ENCODE measurements around the gene GJD4. TPM values are rescaled to one million over a fixed set of nuclear protein-coding genes. Genes with fewer than 3 reads are reported as not detected.
A peak's percentile ranks its signal among the peaks of the same experiment; 100 is the strongest.

Gene GJD4
- total and polyA plus RNA-seq, 8 donors: 0.11 to 0.13 TPM; not detected in 6

DNA sequence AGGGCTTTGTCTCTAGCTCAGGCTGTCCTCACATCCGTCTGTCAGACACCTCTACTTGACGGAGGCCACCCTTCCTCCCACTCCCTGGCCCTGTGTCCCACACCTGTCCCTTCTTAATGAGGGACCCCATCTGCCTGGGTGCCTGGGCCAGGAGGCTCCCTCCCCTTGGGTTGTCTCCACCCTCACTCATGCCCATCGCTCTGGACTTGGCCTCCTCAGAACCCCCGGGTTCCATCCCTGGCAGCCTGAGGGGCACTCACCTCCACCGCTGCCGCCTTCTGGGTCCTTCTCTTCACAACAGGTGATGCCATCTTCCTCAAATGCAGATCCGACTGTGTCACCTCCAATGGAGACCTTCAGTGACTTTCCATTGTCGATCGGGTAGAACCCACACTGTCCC lies 20.2 kb upstream of the GJD4 start:
- Histone ChIP-seq H3K36me3 (no peaks in the 10 kb centered on the region), H3K9me3 (no peaks in the 10 kb centered on the region), H3K4me3 (no peak overlapping the region), H3K27me3 (no peaks in the 10 kb centered on the region), H3K27ac (no peak overlapping the region), H3K4me1 (no peaks in the 10 kb centered on the region)
- ATAC-seq (no peak), DNase-seq (no peak)
- TF ChIP-seq, protein P1, sequence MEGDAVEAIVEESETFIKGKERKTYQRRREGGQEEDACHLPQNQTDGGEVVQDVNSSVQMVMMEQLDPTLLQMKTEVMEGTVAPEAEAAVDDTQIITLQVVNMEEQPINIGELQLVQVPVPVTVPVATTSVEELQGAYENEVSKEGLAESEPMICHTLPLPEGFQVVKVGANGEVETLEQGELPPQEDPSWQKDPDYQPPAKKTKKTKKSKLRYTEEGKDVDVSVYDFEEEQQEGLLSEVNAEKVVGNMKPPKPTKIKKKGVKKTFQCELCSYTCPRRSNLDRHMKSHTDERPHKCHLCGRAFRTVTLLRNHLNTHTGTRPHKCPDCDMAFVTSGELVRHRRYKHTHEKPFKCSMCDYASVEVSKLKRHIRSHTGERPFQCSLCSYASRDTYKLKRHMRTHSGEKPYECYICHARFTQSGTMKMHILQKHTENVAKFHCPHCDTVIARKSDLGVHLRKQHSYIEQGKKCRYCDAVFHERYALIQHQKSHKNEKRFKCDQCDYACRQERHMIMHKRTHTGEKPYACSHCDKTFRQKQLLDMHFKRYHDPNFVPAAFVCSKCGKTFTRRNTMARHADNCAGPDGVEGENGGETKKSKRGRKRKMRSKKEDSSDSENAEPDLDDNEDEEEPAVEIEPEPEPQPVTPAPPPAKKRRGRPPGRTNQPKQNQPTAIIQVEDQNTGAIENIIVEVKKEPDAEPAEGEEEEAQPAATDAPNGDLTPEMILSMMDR (IDR thresholded peaks at IDR 0.05): no peak
- intact Hi-C loops (cut with DNase I): no loop called here

DNA sequence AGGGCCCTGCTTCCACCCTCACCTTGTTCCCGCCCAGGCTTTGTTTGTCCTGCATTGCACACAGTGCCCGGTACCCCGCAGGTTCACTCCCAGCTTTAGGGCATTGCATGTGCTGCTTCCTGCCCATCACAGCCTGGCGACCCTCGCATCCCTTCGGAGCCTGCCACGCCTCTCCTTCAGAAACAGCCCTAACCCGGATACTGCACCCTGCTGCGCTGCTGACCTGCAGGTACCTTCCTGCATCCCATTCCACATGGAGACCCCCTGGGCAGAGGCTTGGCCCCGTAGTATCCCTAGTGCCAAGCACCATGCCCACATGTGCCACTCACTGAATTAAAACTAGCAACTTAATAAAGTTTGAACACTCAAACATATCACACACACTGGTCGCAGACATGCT lies 19.8 kb upstream of the GJD4 start:
- intact Hi-C loops (cut with DNase I): no loop called here
- DNase-seq: no peak
- no peak overlapping the region for H3K27ac ChIP-seq
- no peak for ATAC-seq
- no peaks in the 10 kb centered on the region for H3K36me3 ChIP-seq
- H3K9me3 ChIP-seq: no peaks in the 10 kb centered on the region
- TF ChIP-seq, protein P1 (IDR thresholded peaks at IDR 0.05): no peak
- H3K27me3 ChIP-seq: no peaks in the 10 kb centered on the region
- H3K4me1 ChIP-seq: no peaks in the 10 kb centered on the region
- H3K4me3 ChIP-seq: no peak overlapping the region

DNA sequence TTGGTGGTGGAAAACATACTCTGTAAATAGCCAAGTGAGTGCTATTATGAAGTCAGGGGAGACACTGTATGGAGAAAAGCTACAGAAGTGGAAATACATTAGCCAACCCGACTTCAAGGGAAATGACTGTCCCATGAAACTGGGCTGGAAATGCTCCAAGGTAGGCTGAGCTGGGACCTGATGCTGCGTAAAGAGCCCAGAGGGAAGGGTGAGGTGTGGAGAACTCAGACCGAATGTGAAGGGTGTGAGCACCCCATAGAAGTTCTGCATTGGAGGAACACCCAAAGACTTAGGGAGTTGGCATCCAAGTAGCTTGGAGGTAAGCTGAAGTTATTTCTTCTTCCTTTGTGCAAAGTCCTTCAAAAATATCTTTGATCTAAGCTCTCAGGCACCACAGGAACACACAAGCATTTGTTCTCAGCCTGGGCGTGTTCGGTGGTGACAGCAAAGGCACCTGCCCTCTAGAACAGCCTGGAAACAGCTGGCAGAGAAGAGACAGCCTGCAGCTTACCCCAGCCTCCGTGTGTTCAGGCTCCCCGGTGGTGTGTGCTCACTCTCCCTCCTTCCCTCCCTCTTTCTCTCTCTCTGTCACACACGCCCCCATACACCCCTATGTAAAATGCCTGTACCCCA lies 19.1 kb upstream of the GJD4 start:
- TF ChIP-seq, protein P1 (IDR thresholded peaks at IDR 0.05): no peak

DNA sequence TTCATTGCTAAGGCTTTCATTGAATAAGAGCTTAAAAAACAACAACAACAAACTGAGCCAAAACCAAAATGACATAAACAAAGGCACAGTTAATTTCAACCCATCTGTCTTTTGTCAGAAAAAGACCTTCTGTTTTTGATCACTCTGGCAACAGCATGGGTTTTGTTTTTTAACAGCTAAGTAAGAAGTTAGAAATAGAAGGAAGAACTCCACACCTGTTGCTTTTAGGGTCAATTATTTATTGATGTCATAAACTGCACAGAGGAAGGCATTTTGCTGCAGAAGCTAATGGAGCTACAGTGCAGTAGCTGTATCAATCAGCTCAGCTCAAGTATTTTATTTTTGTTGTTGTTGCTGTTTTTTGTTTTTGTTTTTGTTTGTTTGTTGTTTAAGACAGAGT lies 16.3 kb upstream of the GJD4 start:
- H3K4me1 ChIP-seq: no peaks in the 10 kb centered on the region
- H3K27ac ChIP-seq: no peak overlapping the region
- DNase-seq: no peak
- intact Hi-C loops (cut with DNase I): no loop called here
- H3K9me3 ChIP-seq: peaks cover 0 to 2% of the 10 kb centered on the region in 2 donors
- no peaks in the 10 kb centered on the region for H3K27me3 ChIP-seq
- TF ChIP-seq, protein P1 (IDR thresholded peaks at IDR 0.05): no peak
- ATAC-seq: no peak
- H3K36me3 ChIP-seq: no peaks in the 10 kb centered on the region
- no peak overlapping the region for H3K4me3 ChIP-seq

More for the DNA sequence above, 19.1 kb upstream of the GJD4 start:
- intact Hi-C loops (cut with DNase I): no loop called here
- Histone ChIP-seq H3K27ac (no peak overlapping the region), H3K36me3 (no peaks in the 10 kb centered on the region), H3K9me3 (no peaks in the 10 kb centered on the region), H3K27me3 (no peaks in the 10 kb centered on the region), H3K4me3 (no peak overlapping the region), H3K4me1 (no peaks in the 10 kb centered on the region)
- peak; percentile 21 for ATAC-seq
- DNase-seq: no peak

DNA sequence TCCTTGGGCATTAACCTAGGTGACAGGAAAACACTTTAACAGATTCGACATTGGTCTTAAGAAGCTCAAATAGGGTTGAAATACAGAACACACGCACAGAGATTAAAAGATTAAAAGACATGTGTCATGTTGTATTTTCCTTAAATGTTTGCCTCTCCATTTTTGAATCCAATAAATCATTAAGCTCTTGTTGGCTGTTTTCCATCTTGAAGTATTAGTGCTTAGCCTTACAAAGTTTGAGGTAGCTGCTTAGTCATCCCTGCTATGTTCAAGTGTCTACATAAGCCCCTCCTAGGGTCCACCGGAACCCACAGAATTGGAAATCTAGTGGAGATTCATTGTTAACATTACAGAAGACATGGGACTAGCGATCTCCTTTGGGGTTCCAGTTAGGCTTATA lies 12.7 kb upstream of the GJD4 start:
- TF ChIP-seq, protein P1 (IDR thresholded peaks at IDR 0.05): no peak
- Histone ChIP-seq H3K4me3 (no peak overlapping the region), H3K27me3 (no peaks in the 10 kb centered on the region), H3K36me3 (no peaks in the 10 kb centered on the region), H3K9me3 (peaks cover 0 to 2% of the 10 kb centered on the region in 2 donors), H3K27ac (no peak overlapping the region), H3K4me1 (no peaks in the 10 kb centered on the region)
- intact Hi-C loops (cut with DNase I): no loop called here
- DNase-seq: no peak
- ATAC-seq: no peak
